ENCODE results near the gene PIBF1. TPM values are rescaled to one million over a fixed set of nuclear protein-coding genes. Genes with fewer than 3 reads are reported as not detected.

PIBF1 gene
- total RNA-seq, 3 donors from 2014 or later: 22.2 to 39.7 (median 26.5) TPM

GRCh38 chr13:72970301-72970880 lies 188.5 kb downstream of the PIBF1 start:
- no peak for DNase-seq (ENCODE audit: low spot score in 2 of 2)
- Histone ChIP-seq H3K9me3 (no peaks in the 10 kb centered on the region), H3K4me1 (no peaks in the 10 kb centered on the region), H3K27me3 (no peaks in the 10 kb centered on the region), H3K27ac (no peak overlapping the region), H3K4me3 (no peak overlapping the region), H3K36me3 (no peaks in the 10 kb centered on the region)
- no peak for TF ChIP-seq POLR2A (IDR thresholded peaks at IDR 0.05)
- TF ChIP-seq POLR2AphosphoS5 (IDR thresholded peaks at IDR 0.05): no peak
- TF ChIP-seq CTCF (IDR thresholded peaks at IDR 0.05): no peak
- intact Hi-C loops (cut with DNase I; ENCODE audit: low total_unique reads): no loop called here

- H3K27ac ChIP-seq: no peak overlapping the region
- H3K9me3 ChIP-seq: no peaks in the 10 kb centered on the region
- intact Hi-C loops (cut with DNase I; ENCODE audit: low total_unique reads): no loop called here
- no peak overlapping the region for H3K4me3 ChIP-seq
- no peaks in the 10 kb centered on the region for H3K36me3 ChIP-seq
- DNase-seq (ENCODE audit: low spot score in 2 of 2): no peak
- no peaks in the 10 kb centered on the region for H3K27me3 ChIP-seq
- TF ChIP-seq CTCF (IDR thresholded peaks at IDR 0.05) (no peak), POLR2AphosphoS5 (IDR thresholded peaks at IDR 0.05) (no peak), POLR2A (IDR thresholded peaks at IDR 0.05) (no peak)
- H3K4me1 ChIP-seq: no peaks in the 10 kb centered on the region
Observed at GRCh38 chr13:72970956-72971355, 189.0 kb downstream of the PIBF1 start.

GRCh38 chr13:72973234-72973633 lies 191.3 kb downstream of the PIBF1 start:
- intact Hi-C loops (cut with DNase I; ENCODE audit: low total_unique reads): no loop called here
- Histone ChIP-seq H3K27ac (no peak overlapping the region), H3K27me3 (no peaks in the 10 kb centered on the region), H3K36me3 (no peaks in the 10 kb centered on the region), H3K4me3 (no peak overlapping the region), H3K9me3 (no peaks in the 10 kb centered on the region), H3K4me1 (no peaks in the 10 kb centered on the region)
- DNase-seq (ENCODE audit: low spot score in 2 of 2): no peak
- TF ChIP-seq POLR2AphosphoS5 (IDR thresholded peaks at IDR 0.05) (no peak), CTCF (IDR thresholded peaks at IDR 0.05) (no peak)

- DNase-seq (ENCODE audit: low spot score in 2 of 2): no peak
- no peak overlapping the region for H3K4me3 ChIP-seq
- H3K36me3 ChIP-seq: no peaks in the 10 kb centered on the region
- no peak for TF ChIP-seq POLR2A (IDR thresholded peaks at IDR 0.05)
- TF ChIP-seq CTCF (IDR thresholded peaks at IDR 0.05): no peak
- TF ChIP-seq POLR2AphosphoS5 (IDR thresholded peaks at IDR 0.05): peak in 1 of 3 donors; percentile 17
- no peaks in the 10 kb centered on the region for H3K4me1 ChIP-seq
- intact Hi-C loops (cut with DNase I; ENCODE audit: low total_unique reads): no loop called here
- peak overlapping the region; percentile 9 to 44 for H3K27ac ChIP-seq
- H3K27me3 ChIP-seq: no peaks in the 10 kb centered on the region
- no peaks in the 10 kb centered on the region for H3K9me3 ChIP-seq
Observed at GRCh38 chr13:72983085-72983768, 201.3 kb downstream of the PIBF1 start.

- Histone ChIP-seq H3K36me3 (no peaks in the 10 kb centered on the region), H3K27me3 (no peaks in the 10 kb centered on the region), H3K27ac (no peak overlapping the region), H3K4me3 (no peak overlapping the region), H3K9me3 (no peaks in the 10 kb centered on the region), H3K4me1 (no peaks in the 10 kb centered on the region)
- intact Hi-C loops (cut with DNase I; ENCODE audit: low total_unique reads): no loop called here
- DNase-seq (ENCODE audit: low spot score in 2 of 2): no peak
- TF ChIP-seq CTCF (IDR thresholded peaks at IDR 0.05): no peak
- no peak for TF ChIP-seq POLR2AphosphoS5 (IDR thresholded peaks at IDR 0.05)
- TF ChIP-seq POLR2A (IDR thresholded peaks at IDR 0.05): no peak
Observed at GRCh38 chr13:72985610-72986009, 203.7 kb downstream of the PIBF1 start.
